CD4-positive, alpha-beta T cell treated with Interleukin-12 subunit alpha and Interleukin-12 subunit beta, for 1 hour (primary cell): ENCODE measurements around the gene MLH1.

Experiments
- DNase-seq: peaks from one replicate; pipeline ENCODE4 v3.0.0-alpha.2; 2020

Gene MLH1

DNA sequence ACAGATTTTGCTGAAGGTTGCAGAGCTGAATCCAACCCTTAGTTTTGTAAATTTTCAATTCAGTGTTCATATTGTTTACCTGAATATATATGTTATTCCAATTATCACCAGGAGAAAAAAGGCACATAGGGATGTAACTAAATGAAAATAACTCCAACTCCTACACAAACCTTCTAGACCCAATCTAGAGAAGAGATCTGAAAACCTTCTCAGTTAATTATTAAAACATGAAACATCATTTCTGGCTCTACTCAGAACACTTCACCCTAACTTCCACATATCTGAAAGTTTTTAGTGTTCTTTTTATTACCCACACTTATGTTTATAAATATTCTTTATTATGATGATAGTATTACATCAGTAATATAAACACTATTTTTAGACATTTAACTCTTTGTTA is 104.5 kb downstream of the MLH1 start:
- no peak for DNase-seq

DNA sequence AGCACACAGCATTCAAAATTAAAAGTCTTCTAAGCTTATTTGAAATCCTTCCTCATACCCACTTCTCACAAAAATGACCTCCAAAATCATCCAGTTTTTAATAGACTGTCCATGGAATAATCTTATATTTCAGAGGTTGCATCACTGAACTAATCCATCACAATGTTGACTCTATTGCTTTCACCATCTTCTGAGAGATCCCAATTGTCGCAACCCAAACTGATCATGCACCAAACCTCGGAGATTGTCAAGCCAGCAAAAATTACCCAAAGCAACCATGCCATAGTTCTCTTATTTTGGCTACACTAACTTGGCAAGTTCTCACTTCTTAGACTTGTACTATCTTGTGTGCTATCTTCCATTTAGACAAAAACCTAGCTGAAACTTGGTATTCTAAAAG is 105.6 kb downstream of the MLH1 start:
- no peak for DNase-seq

DNA sequence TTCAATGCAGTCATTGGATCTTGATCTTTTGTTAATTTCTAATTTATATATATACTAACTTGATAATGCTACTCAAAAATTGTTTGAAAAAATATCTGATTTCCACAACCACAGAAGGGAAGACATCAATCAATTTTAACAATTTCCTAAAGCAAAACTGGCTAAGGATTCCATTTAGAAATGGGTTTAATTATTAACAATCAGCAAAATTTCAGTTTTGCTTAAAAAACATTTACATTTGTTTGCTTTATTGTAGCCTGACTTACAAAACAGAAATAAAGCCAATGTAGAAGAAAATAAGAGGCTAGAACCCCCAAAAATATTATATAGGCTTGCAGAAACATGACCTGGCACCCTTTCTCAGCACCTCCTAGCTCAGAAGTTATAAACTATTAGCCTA is 106.2 kb downstream of the MLH1 start:
- no peak for DNase-seq

DNA sequence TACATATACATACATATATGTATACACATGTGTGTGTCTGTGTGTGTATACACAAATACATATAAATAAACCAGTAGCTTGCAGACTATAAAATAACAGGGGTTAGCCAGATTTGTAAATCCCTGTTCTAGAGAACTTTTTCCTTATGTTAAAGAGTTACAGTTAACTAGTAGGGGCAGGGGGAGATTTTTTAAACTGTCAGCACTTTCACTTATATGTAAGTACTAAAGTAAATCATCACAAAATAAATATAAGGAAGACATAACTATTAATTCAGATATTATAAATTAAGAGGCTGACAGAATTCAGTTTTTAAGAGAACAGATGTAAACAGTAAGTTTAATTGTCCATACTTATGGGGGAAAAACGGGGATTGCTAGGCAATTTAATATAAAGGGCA is 107.1 kb downstream of the MLH1 start:
- no peak for DNase-seq
